Adipocyte (in vitro differentiated cells): Measurements from ENCODE around the gene HOXB4.

Experiments
- DNase-seq: peaks from one replicate; pipeline ENCODE4 v3.0.0-alpha.2; 2015; ENCODE audit warnings: low read depth
- H3K27me3 ChIP-seq: replicated peaks from 2 replicates; pipeline ENCODE4 v1.7.0; 2013; ENCODE audit warnings: mild to moderate bottlenecking, low read length, moderate library complexity; ENCODE audit not compliant: control insufficient read depth, insufficient read depth
- H3K36me3 ChIP-seq: 2 replicates; pipeline ENCODE4 v1.7.0; 2013; ENCODE audit warnings: low read length, mild to moderate bottlenecking, moderate library complexity; ENCODE audit not compliant: control insufficient read depth, insufficient read depth, severe bottlenecking
- H3K4me1 ChIP-seq: 2 replicates; pipeline ENCODE4 v1.7.0; 2013; ENCODE audit warnings: mild to moderate bottlenecking, low read length, moderate library complexity; ENCODE audit not compliant: control insufficient read depth, insufficient read depth
- H3K4me3 ChIP-seq: 2 replicates; pipeline ENCODE4 v1.7.0; 2013; ENCODE audit warnings: mild to moderate bottlenecking, low read length, moderate library complexity
- H3K9ac ChIP-seq: 2 replicates; pipeline ENCODE4 v1.7.0; 2013; ENCODE audit warnings: mild to moderate bottlenecking, low read length, moderate library complexity
- H3K9me3 ChIP-seq: 2 replicates; pipeline ENCODE4 v1.7.0; 2013; ENCODE audit warnings: mild to moderate bottlenecking, low read length, moderate library complexity; ENCODE audit not compliant: control insufficient read depth

The HOXB4 gene

GRCh38 chr17:48592057-48592514 lies 13.9 kb upstream of the HOXB4 start:
- peaks cover 22% of the 10 kb centered on the region for H3K36me3 ChIP-seq
- no peak for DNase-seq
- no peaks in the 10 kb centered on the region for H3K9me3 ChIP-seq
- peaks cover 37% of the 10 kb centered on the region for H3K4me1 ChIP-seq
- H3K27me3 ChIP-seq = no peaks in the 10 kb centered on the region
- peak overlapping the region; percentile 86 for H3K9ac ChIP-seq
- H3K4me3 ChIP-seq = peak overlapping the region; percentile 9

- H3K4me3 ChIP-seq = no peak overlapping the region
- peaks cover 37% of the 10 kb centered on the region for H3K4me1 ChIP-seq
- H3K9me3 ChIP-seq = no peaks in the 10 kb centered on the region
Observed at GRCh38 chr17:48591255-48592056, 13.3 kb upstream of the HOXB4 start.

GRCh38 chr17:48590607-48591161 lies 12.5 kb upstream of the HOXB4 start:
- no peak for DNase-seq
- H3K9me3 ChIP-seq = no peaks in the 10 kb centered on the region
- H3K27me3 ChIP-seq = no peaks in the 10 kb centered on the region
- H3K4me3 ChIP-seq = no peak overlapping the region
- peaks cover 14% of the 10 kb centered on the region for H3K36me3 ChIP-seq
- H3K4me1 ChIP-seq = peaks cover 38% of the 10 kb centered on the region
- H3K9ac ChIP-seq = peak overlapping the region; percentile 63

More at GRCh38 chr17:48591255-48592056, 13.3 kb upstream of the HOXB4 start:
- H3K36me3 ChIP-seq = peaks cover 22% of the 10 kb centered on the region
- no peak for DNase-seq
- peak overlapping the region; percentile 37 for H3K9ac ChIP-seq
- H3K27me3 ChIP-seq = no peaks in the 10 kb centered on the region

GRCh38 chr17:48589831-48590606 lies 11.9 kb upstream of the HOXB4 start, which contains the start of gene HOXB3:
Gene HOXB3, minus strand, starts transcription at chr17:48590241. Its CDS starts 37,767 bp downstream, at chr17:48552474.
- DNase-seq = no peak
- Histone ChIP-seq H3K4me1 (peaks cover 37% of the 10 kb centered on the region), H3K9ac (peak within 1 kb of the TSS; percentile 63), H3K9me3 (no peaks in the 10 kb centered on the region), H3K4me3 (no peak within 1 kb of the TSS), H3K36me3 (peaks cover 7% of the 10 kb centered on the region), H3K27me3 (no peaks in the 10 kb centered on the region)

- Histone ChIP-seq H3K9ac (peak overlapping the region; percentile 63), H3K4me1 (peaks cover 31% of the 10 kb centered on the region), H3K9me3 (no peaks in the 10 kb centered on the region), H3K27me3 (no peaks in the 10 kb centered on the region), H3K36me3 (peaks cover 4% of the 10 kb centered on the region), H3K4me3 (no peak overlapping the region)
- no peak for DNase-seq
Observed at GRCh38 chr17:48589060-48589830, 11.1 kb upstream of the HOXB4 start.

GRCh38 chr17:48588528-48588927 lies 10.4 kb upstream of the HOXB4 start:
- Histone ChIP-seq H3K9me3 (no peaks in the 10 kb centered on the region), H3K4me1 (peaks cover 33% of the 10 kb centered on the region), H3K27me3 (no peaks in the 10 kb centered on the region), H3K9ac (no peak overlapping the region), H3K36me3 (peaks cover 4% of the 10 kb centered on the region), H3K4me3 (no peak overlapping the region)
- DNase-seq = no peak

GRCh38 chr17:48588074-48588415 lies 9.9 kb upstream of the HOXB4 start:
- no peak overlapping the region for H3K4me3 ChIP-seq
- peak overlapping the region; percentile 97 for H3K9ac ChIP-seq
- peaks cover 4% of the 10 kb centered on the region for H3K36me3 ChIP-seq
- DNase-seq = no peak
- H3K4me1 ChIP-seq = peaks cover 34% of the 10 kb centered on the region
- H3K27me3 ChIP-seq = no peaks in the 10 kb centered on the region
- no peaks in the 10 kb centered on the region for H3K9me3 ChIP-seq

- no peaks in the 10 kb centered on the region for H3K27me3 ChIP-seq
- H3K36me3 ChIP-seq = peaks cover 4% of the 10 kb centered on the region
- DNase-seq = no peak
- H3K9me3 ChIP-seq = no peaks in the 10 kb centered on the region
- H3K9ac ChIP-seq = peak overlapping the region; percentile 97
- peaks cover 40% of the 10 kb centered on the region for H3K4me1 ChIP-seq
- no peak overlapping the region for H3K4me3 ChIP-seq
Observed at GRCh38 chr17:48587276-48588073, 9.3 kb upstream of the HOXB4 start.

GRCh38 chr17:48586355-48587258 lies 8.5 kb upstream of the HOXB4 start:
- peak overlapping the region; percentile 90 for H3K4me3 ChIP-seq
- H3K9ac ChIP-seq = peak overlapping the region; percentile 97
- H3K36me3 ChIP-seq = peaks cover 4% of the 10 kb centered on the region
- no peak for DNase-seq
- H3K4me1 ChIP-seq = peaks cover 42% of the 10 kb centered on the region
- H3K27me3 ChIP-seq = no peaks in the 10 kb centered on the region
- no peaks in the 10 kb centered on the region for H3K9me3 ChIP-seq
